Endothelial cell of umbilical vein (primary cell): Measurements from ENCODE around the gene PSTK. TPM values are rescaled to one million over a fixed set of nuclear protein-coding genes. Genes with fewer than 3 reads are reported as not detected.

Experiments used
- BruUV-seq: library from RNA; stranded (reverse); fragments of 400-500 nt; replicated peaks from 2 replicates; lab custom pipeline; 2021; lab: Mats Ljungman, UMichigan
- CTCF ChIA-PET: fragments of 300-600, 350-600 bp; sonication (Branson Sonifier 250); formaldehyde crosslinking; loops from one replicate; lab custom pipeline; 2021; ENCODE audit warnings: antibody characterized with exemption, inconsistent platforms; lab: Charles Lee
- POLR2A ChIA-PET: fragments of 300-600, 350-600 bp; sonication (Branson Sonifier 250); formaldehyde crosslinking; loops from one replicate; lab custom pipeline; 2021; ENCODE audit warnings: antibody characterized with exemption, inconsistent platforms; lab: Charles Lee
- DNase-seq: peaks from one replicate; pipeline ENCODE4 v3.0.0-alpha.2; 2011; ENCODE audit warnings: low read depth, low spot score
- FAIRE-seq: peaks from 2 replicates; lab custom pipeline; 2011; peaks lifted over from hg19 to GRCh38; lab: Jason Lieb, UNC
- H2AFZ ChIP-seq: 2 replicates; pipeline ENCODE4 v1.6.0; 2012; ENCODE audit warnings: low read depth, low read length, control low read depth, inconsistent platforms
- H3K27ac ChIP-seq: 2 replicates; pipeline ENCODE4 v1.5.1; 2011; ENCODE audit warnings: low read depth, mild to moderate bottlenecking, control low read depth, low read length, moderate library complexity; ENCODE audit not compliant: insufficient read depth
- H3K27me3 ChIP-seq, 2 experiments: 2 replicates each; pipeline versions ENCODE4 v1.6.0 to v1.6.1; 2011; ENCODE audit warnings: low read length in 2 of 2, mixed read lengths in 1 of 2; ENCODE audit not compliant: control insufficient read depth in 2 of 2, insufficient read depth in 2 of 2
- H3K36me3 ChIP-seq, 2 experiments: 2 replicates in 1 of 2; 3 replicates in 1 of 2; pipeline ENCODE4 v1.5.1; 2011; ENCODE audit warnings: low read length in 2 of 2, mild to moderate bottlenecking in 1 of 2, moderate library complexity in 1 of 2; ENCODE audit not compliant: control insufficient read depth in 2 of 2, insufficient read depth in 2 of 2; ENCODE audit errors: extremely low read depth in 1 of 2
- H3K4me1 ChIP-seq: 3 replicates; pipeline ENCODE4 v1.5.1; 2011; ENCODE audit warnings: mild to moderate bottlenecking, low read length; ENCODE audit not compliant: control insufficient read depth, insufficient read depth; ENCODE audit errors: extremely low read depth
- H3K4me2 ChIP-seq: 2 replicates; pipeline ENCODE4 v1.6.1; 2011; ENCODE audit warnings: low read length, control low read depth, mixed read lengths; ENCODE audit not compliant: insufficient read depth
- H3K4me3 ChIP-seq, 3 experiments: fragments of 200-600 bp in 1 of 3; sonication (generic), shearing (Covaris generic) in 1 of 3; replicated peaks in 1 of 3; 2 replicates each; pipeline ENCODE4 v1.5.1; 2011 to 2016; ENCODE audit warnings: control low read depth in 3 of 3, low read length in 3 of 3, mild to moderate bottlenecking in 2 of 3, inconsistent platforms in 1 of 3, low read depth in 1 of 3, moderate library complexity in 1 of 3; ENCODE audit not compliant: insufficient read depth in 1 of 3
- H3K79me2 ChIP-seq: 2 replicates; pipeline ENCODE4 v1.6.0; 2012; ENCODE audit warnings: low read length, inconsistent platforms; ENCODE audit not compliant: control insufficient read depth, insufficient read depth
- H3K9ac ChIP-seq: replicated peaks from 2 replicates; pipeline ENCODE3; 2011; ENCODE audit warnings: low read length, control low read depth; ENCODE audit not compliant: insufficient read depth; ENCODE audit errors: extremely low read depth
- H3K9me1 ChIP-seq: replicated peaks from 3 replicates; pipeline ENCODE4 v1.6.0; 2011; ENCODE audit warnings: mild to moderate bottlenecking, low read length; ENCODE audit not compliant: control insufficient read depth, insufficient read depth; ENCODE audit errors: extremely low read depth
- H3K9me3 ChIP-seq: replicated peaks from 2 replicates; pipeline ENCODE4 v1.5.1; 2012; ENCODE audit warnings: low read length, inconsistent platforms; ENCODE audit not compliant: control insufficient read depth, insufficient read depth
- H4K20me1 ChIP-seq: replicated peaks from 2 replicates; pipeline ENCODE3; 2011; ENCODE audit warnings: mild to moderate bottlenecking, low read length; ENCODE audit not compliant: control insufficient read depth, insufficient read depth; ENCODE audit errors: extremely low read depth
- EZH2 ChIP-seq: IDR thresholded peaks from 2 replicates; pipeline ENCODE4 v1.6.1; 2012; ENCODE audit warnings: borderline replicate concordance, low read depth, mild to moderate bottlenecking, moderate library complexity, low read length, inconsistent platforms; ENCODE audit not compliant: severe bottlenecking
- FOS ChIP-seq: IDR thresholded peaks from 2 replicates; pipeline ENCODE4 v1.6.1; 2011; ENCODE audit warnings: mild to moderate bottlenecking, low read length, moderate library complexity, borderline replicate concordance; ENCODE audit not compliant: insufficient read depth
- GATA2 ChIP-seq: IDR thresholded peaks from 2 replicates; pipeline ENCODE4 v1.7.0; 2011; ENCODE audit warnings: low read depth, mild to moderate bottlenecking, moderate library complexity, mixed read lengths, low read length; ENCODE audit not compliant: insufficient read length, insufficient read depth
- JUN ChIP-seq: IDR thresholded peaks from 2 replicates; pipeline ENCODE4 v1.6.1; 2011; ENCODE audit warnings: borderline replicate concordance, low read depth; ENCODE audit not compliant: insufficient read length, insufficient read depth
- MYC ChIP-seq: IDR thresholded peaks from one replicate; pipeline ENCODE4 v1.6.1; 2011; ENCODE audit warnings: mild to moderate bottlenecking, low read depth, low read length
- POLR2A ChIP-seq: IDR thresholded peaks from 2 replicates; pipeline ENCODE4 v1.6.1; 2012; ENCODE audit warnings: low read depth, mild to moderate bottlenecking, control low read depth, low read length
- POLR2AphosphoS5 ChIP-seq: IDR thresholded peaks from 2 replicates; pipeline ENCODE4 v1.6.1; 2012; ENCODE audit warnings: low read depth, mild to moderate bottlenecking, control low read depth, low read length, moderate library complexity; ENCODE audit not compliant: insufficient read depth
- dilution Hi-C: fragments of 300-500 bp; cut with MboI; formaldehyde crosslinking; loops from one replicate; pipeline ENCODE4 v1.15.0; 2019; ENCODE audit warnings: low sequenced_read_pairs; ENCODE audit not compliant: extremely low pct_ligation_motif_present
- intact Hi-C: fragments of 100-400 bp; cut with micrococcal nuclease; formaldehyde crosslinking; loops from one replicate; pipeline ENCODE4 v1.10.0; 2022
- polyA plus RNA-seq, 4 experiments: library from polyadenylated mRNA; depleted of rRNA in 3 of 4; stranded (reverse) in 3 of 4; unstranded in 1 of 4; fragments of >200 nt; gene quantifications; 2 replicates each; pipeline versions ENCODE4 v1.2.1 to v1.2.3, GENCODE V29; 2011 to 2012; ENCODE audit warnings: missing spikeins in 1 of 4
- total RNA-seq: library from RNA; stranded (reverse); gene quantifications from 2 replicates; pipeline ENCODE4 v1.2.3, GENCODE V29; 2021
- TF ChIP-seq, protein P1 (sequence below), 2 donors: IDR thresholded peaks; 1 replicate in 1 of 2; 2 replicates in 1 of 2; pipeline ENCODE4 v1.5.1; 2011; ENCODE audit warnings: low read length in 2 of 2, mild to moderate bottlenecking in 2 of 2, moderate library complexity in 2 of 2, control low read depth in 1 of 2, inconsistent platforms in 1 of 2, low read depth in 1 of 2; ENCODE audit not compliant: insufficient read depth in 1 of 2; ENCODE audit errors: extremely low read depth in 1 of 2
- TF ChIP-seq, protein P2 (sequence below): IDR thresholded peaks from 2 replicates; pipeline ENCODE4 v1.6.1; 2011; ENCODE audit not compliant: insufficient read depth, insufficient read length

PSTK gene
- total and polyA plus RNA-seq, 2 donors (not counting 3 experiments of a cell fraction or from before 2014, with no cell fraction given), result 2.2 to 2.7 TPM

DNA sequence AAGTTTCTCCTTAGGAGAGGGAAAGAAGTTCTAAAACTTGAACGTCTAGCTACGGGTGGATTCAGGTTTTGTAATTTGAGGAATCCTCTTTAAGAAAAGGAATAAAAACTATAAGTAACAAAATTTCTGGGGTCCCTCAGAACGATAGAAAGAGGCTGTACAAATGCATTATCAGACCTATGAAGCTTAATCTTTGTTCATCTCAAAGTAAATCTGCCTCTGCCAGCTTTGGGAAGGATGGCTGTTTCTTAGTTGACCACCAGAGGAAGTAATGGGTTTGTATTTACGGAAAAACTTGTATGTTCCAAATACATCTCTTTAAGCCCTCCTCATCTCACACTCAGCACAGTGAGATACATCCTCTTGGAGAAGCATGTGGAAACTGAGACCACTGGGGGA is 864 bp downstream of the PSTK start:
- TSS peak; percentile 41 for BruUV-seq
- Histone ChIP-seq H4K20me1 (no peaks in the 10 kb centered on the region), H3K9ac (peak overlapping the region; percentile 43), H3K27ac (no peak overlapping the region), H3K9me1 (no peaks in the 10 kb centered on the region), H2AFZ (peak overlapping the region; percentile 81), H3K36me3 (no peaks in the 10 kb centered on the region), H3K79me2 (no peaks in the 10 kb centered on the region), H3K27me3 (peaks cover 0 to 1% of the 10 kb centered on the region in 2 experiments), H3K9me3 (no peaks in the 10 kb centered on the region), H3K4me1 (peaks cover 8% of the 10 kb centered on the region), H3K4me2 (peak overlapping the region; percentile 97), H3K4me3 (peak overlapping the region; percentile 30 to 80 (median 55))
- TF ChIP-seq, protein P1, sequence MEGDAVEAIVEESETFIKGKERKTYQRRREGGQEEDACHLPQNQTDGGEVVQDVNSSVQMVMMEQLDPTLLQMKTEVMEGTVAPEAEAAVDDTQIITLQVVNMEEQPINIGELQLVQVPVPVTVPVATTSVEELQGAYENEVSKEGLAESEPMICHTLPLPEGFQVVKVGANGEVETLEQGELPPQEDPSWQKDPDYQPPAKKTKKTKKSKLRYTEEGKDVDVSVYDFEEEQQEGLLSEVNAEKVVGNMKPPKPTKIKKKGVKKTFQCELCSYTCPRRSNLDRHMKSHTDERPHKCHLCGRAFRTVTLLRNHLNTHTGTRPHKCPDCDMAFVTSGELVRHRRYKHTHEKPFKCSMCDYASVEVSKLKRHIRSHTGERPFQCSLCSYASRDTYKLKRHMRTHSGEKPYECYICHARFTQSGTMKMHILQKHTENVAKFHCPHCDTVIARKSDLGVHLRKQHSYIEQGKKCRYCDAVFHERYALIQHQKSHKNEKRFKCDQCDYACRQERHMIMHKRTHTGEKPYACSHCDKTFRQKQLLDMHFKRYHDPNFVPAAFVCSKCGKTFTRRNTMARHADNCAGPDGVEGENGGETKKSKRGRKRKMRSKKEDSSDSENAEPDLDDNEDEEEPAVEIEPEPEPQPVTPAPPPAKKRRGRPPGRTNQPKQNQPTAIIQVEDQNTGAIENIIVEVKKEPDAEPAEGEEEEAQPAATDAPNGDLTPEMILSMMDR (IDR thresholded peaks at IDR 0.05; ENCODE audit: extremely low read depth in 1 of 2, insufficient read depth in 1 of 2, low read depth in 1 of 2, low read length in 2 of 2), result peak in 1 of 2 donors; percentile 17
- TF ChIP-seq POLR2AphosphoS5, result no peak
- POLR2A ChIA-PET, result interaction anchor here (1.4 kb wide), 1 partner anchor 27 kb away, joined by 4 read pairs; no protein-coding TSS in a partner anchor
- FAIRE-seq (peak; percentile 62), DNase-seq (peak; percentile 39)
- CTCF ChIA-PET, result interaction anchor here (0.8 to 5.3 kb wide), 10 partner anchors 10 to 210 kb away, joined by 3 to 30 read pairs (median 6); partner anchors contain the start of genes ACADSB, C10orf88 and IKZF5
- dilution Hi-C loops, result no loop called here
- intact Hi-C loops, result no loop called here

DNA sequence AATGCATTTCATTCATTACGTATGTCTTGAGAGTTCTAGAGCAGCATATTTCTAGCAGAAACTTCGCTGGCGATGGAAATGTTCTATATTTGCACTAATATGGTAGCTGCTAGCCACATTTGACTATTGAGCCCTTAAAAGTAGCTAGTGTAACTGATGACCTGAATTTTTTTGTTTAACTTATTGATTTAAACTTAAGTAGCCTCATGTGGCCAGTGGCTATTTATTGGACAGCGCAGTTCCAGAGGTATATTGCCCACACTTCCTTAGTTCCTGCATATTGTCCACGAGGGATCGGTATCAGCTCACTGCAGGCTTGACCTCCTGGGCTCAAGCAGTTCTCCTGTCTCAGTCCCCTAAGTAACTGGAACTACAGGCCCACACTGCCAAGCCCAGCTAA is 3.7 kb downstream of the PSTK start:
- no peak for DNase-seq
- Histone ChIP-seq H3K9me1 (no peaks in the 10 kb centered on the region), H3K4me2 (no peak overlapping the region), H3K4me3 (no peak overlapping the region), H2AFZ (no peak overlapping the region), H4K20me1 (no peaks in the 10 kb centered on the region), H3K27me3 (no peaks in the 10 kb centered on the region), H3K9me3 (no peaks in the 10 kb centered on the region), H3K27ac (no peak overlapping the region), H3K4me1 (peaks cover 8% of the 10 kb centered on the region), H3K9ac (no peak overlapping the region), H3K36me3 (no peaks in the 10 kb centered on the region), H3K79me2 (no peaks in the 10 kb centered on the region)
- POLR2A ChIA-PET, result no interaction called here
- FAIRE-seq, result no peak
- no TSS peak for BruUV-seq
- intact Hi-C loops, result no loop called here
- CTCF ChIA-PET, result interaction anchor here (2.3 to 5.3 kb wide), 2 partner anchors 16 to 24 kb away, joined by 6 to 30 read pairs; partner anchors contain the start of genes ACADSB and IKZF5
- TF ChIP-seq EZH2 (no peak), FOS (no peak), POLR2A (no peak), POLR2AphosphoS5 (no peak), MYC (no peak), JUN (no peak), GATA2 (no peak)
- TF ChIP-seq, protein P1 (IDR thresholded peaks at IDR 0.05; ENCODE audit: extremely low read depth in 1 of 2, insufficient read depth in 1 of 2, low read depth in 1 of 2, low read length in 2 of 2), result no peak
- TF ChIP-seq, protein P2, sequence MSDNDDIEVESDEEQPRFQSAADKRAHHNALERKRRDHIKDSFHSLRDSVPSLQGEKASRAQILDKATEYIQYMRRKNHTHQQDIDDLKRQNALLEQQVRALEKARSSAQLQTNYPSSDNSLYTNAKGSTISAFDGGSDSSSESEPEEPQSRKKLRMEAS, result no peak
- dilution Hi-C loops, result no loop called here
